ENCODE data around the gene EDDM3A. TPM values are rescaled to one million over a fixed set of nuclear protein-coding genes. Genes with fewer than 3 reads are reported as not detected.
"Not testable (repeated sequence)": the region's sequence is repeated elsewhere in the genome, so short reads cannot be mapped to it uniquely, and the experiment has no call there.

Gene EDDM3A
- polyA plus RNA-seq, 1 donor (not counting 4 experiments of a cell fraction or from before 2014, with no cell fraction given) = not detected

DNA sequence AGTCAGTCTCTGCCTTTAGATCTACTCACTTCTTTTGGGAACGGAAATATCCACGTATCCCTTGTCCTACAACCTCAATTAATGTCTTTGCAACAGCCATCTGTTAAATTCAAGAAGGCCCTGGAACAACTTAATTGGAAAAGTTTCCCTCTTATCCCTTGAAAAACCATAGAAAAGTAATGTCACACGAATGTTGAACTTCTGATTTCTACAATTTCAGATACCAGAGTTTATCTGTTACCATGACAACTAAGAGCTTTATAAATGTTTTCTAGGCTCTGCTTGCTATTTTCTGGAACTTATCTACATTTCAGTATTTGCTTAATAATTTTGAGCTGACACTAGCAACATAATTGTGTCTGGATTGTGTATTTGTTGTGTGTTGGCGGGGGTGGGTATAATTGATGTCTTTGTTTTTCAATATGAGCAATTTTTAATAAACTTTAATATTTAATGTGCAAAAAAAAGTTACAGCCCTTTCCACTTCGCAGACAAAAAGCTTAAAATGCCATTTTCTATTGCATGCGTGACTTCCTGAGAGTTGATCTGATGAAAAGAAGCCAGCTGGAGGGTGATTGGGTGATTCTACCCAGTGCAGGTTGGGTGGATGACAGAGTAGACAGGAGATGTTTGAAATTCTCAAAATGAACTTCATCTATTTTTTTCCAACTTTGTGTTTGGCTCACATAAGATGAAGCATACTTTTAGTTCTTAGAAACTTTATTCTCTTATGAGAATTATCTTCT is 11.8 kb upstream of the EDDM3A start:
- no peak overlapping the region for H3K4me2 ChIP-seq (ENCODE audit: control insufficient read depth, extremely low read depth, insufficient read depth, low read depth, low read length)
- H3K27me3 ChIP-seq (ENCODE audit: control insufficient read depth, extremely low read depth, insufficient read depth, low read length) = no peaks in the 10 kb centered on the region
- no peaks in the 10 kb centered on the region for H3K4me1 ChIP-seq (ENCODE audit: control insufficient read depth, extremely low read depth, insufficient read depth, low read length)
- no peaks in the 10 kb centered on the region for H3K9me3 ChIP-seq (ENCODE audit: control insufficient read depth, low read depth, low read length)
- H3K4me3 ChIP-seq (ENCODE audit: control insufficient read depth in 2 of 3, extremely low read depth in 1 of 3, insufficient read depth in 2 of 3, low read depth in 1 of 3, low read length in 3 of 3) = no peak overlapping the region
- no peak overlapping the region for H2AFZ ChIP-seq (ENCODE audit: control insufficient read depth, low read length)
- H3K9me1 ChIP-seq (ENCODE audit: control insufficient read depth, extremely low read depth, insufficient read depth, low read length) = no peaks in the 10 kb centered on the region
- TF ChIP-seq, protein P1, sequence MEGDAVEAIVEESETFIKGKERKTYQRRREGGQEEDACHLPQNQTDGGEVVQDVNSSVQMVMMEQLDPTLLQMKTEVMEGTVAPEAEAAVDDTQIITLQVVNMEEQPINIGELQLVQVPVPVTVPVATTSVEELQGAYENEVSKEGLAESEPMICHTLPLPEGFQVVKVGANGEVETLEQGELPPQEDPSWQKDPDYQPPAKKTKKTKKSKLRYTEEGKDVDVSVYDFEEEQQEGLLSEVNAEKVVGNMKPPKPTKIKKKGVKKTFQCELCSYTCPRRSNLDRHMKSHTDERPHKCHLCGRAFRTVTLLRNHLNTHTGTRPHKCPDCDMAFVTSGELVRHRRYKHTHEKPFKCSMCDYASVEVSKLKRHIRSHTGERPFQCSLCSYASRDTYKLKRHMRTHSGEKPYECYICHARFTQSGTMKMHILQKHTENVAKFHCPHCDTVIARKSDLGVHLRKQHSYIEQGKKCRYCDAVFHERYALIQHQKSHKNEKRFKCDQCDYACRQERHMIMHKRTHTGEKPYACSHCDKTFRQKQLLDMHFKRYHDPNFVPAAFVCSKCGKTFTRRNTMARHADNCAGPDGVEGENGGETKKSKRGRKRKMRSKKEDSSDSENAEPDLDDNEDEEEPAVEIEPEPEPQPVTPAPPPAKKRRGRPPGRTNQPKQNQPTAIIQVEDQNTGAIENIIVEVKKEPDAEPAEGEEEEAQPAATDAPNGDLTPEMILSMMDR (optimal IDR thresholded peaks at IDR 0.05 in 1 of 3, IDR thresholded peaks at IDR 0.05 in 1 of 3, conservative IDR thresholded peaks at IDR 0.05 in 1 of 3; ENCODE audit: extremely low read depth in 1 of 3, insufficient read depth in 2 of 3, low read length in 3 of 3) = no peak
- no peak for TF ChIP-seq EZH2 (IDR thresholded peaks at IDR 0.05; ENCODE audit: low read length)
- DNase-seq (ENCODE audit: low read depth, low spot score) = no peak
- H4K20me1 ChIP-seq (ENCODE audit: control insufficient read depth, extremely low read depth, insufficient read depth, low read length) = no peaks in the 10 kb centered on the region
- H3K36me3 ChIP-seq (ENCODE audit: control insufficient read depth in 2 of 2, extremely low read depth in 1 of 2, insufficient read depth in 2 of 2, low read length in 2 of 2) = no peaks in the 10 kb centered on the region
- no peak for FAIRE-seq
- no peak overlapping the region for H3K9ac ChIP-seq (ENCODE audit: control insufficient read depth, extremely low read depth, insufficient read depth, low read length)
- dilution Hi-C loops (cut with MboI; ENCODE audit: extremely low pct_ligation_motif_present, low sequenced_read_pairs) = no loop called here
- no peaks in the 10 kb centered on the region for H3K79me2 ChIP-seq (ENCODE audit: control insufficient read depth, insufficient read depth, low read length)
- no peak overlapping the region for H3K27ac ChIP-seq (ENCODE audit: control insufficient read depth, insufficient read depth, low read length)

- Histone ChIP-seq H3K4me2 (ENCODE audit: control insufficient read depth, extremely low read depth, insufficient read depth, low read depth, low read length) (no peak overlapping the region), H3K9me1 (ENCODE audit: control insufficient read depth, extremely low read depth, insufficient read depth, low read length) (no peaks in the 10 kb centered on the region), H2AFZ (ENCODE audit: control insufficient read depth, low read length) (no peak overlapping the region), H3K27me3 (ENCODE audit: control insufficient read depth, extremely low read depth, insufficient read depth, low read length) (no peaks in the 10 kb centered on the region), H3K4me3 (ENCODE audit: control insufficient read depth in 2 of 3, extremely low read depth in 1 of 3, insufficient read depth in 2 of 3, low read depth in 1 of 3, low read length in 3 of 3) (no peak overlapping the region), H3K79me2 (ENCODE audit: control insufficient read depth, insufficient read depth, low read length) (no peaks in the 10 kb centered on the region), H3K4me1 (ENCODE audit: control insufficient read depth, extremely low read depth, insufficient read depth, low read length) (no peaks in the 10 kb centered on the region), H3K9me3 (ENCODE audit: control insufficient read depth, low read depth, low read length) (no peaks in the 10 kb centered on the region), H3K9ac (ENCODE audit: control insufficient read depth, extremely low read depth, insufficient read depth, low read length) (no peak overlapping the region), H4K20me1 (ENCODE audit: control insufficient read depth, extremely low read depth, insufficient read depth, low read length) (no peaks in the 10 kb centered on the region), H3K36me3 (ENCODE audit: control insufficient read depth in 2 of 2, extremely low read depth in 1 of 2, insufficient read depth in 2 of 2, low read length in 2 of 2) (no peaks in the 10 kb centered on the region), H3K27ac (ENCODE audit: control insufficient read depth, insufficient read depth, low read length) (no peak overlapping the region)
- dilution Hi-C loops (cut with MboI; ENCODE audit: extremely low pct_ligation_motif_present, low sequenced_read_pairs) = no loop called here
- TF ChIP-seq EZH2 (IDR thresholded peaks at IDR 0.05; ENCODE audit: low read length) = no peak
- TF ChIP-seq, protein P1 (optimal IDR thresholded peaks at IDR 0.05 in 1 of 3, IDR thresholded peaks at IDR 0.05 in 1 of 3, conservative IDR thresholded peaks at IDR 0.05 in 1 of 3; ENCODE audit: extremely low read depth in 1 of 3, insufficient read depth in 2 of 3, low read length in 3 of 3) = no peak
- DNase-seq (ENCODE audit: low read depth, low spot score) = no peak
- no peak for FAIRE-seq
Measured at GRCh38 chr14:20734430-20734806, 11.3 kb upstream of the EDDM3A start.

DNA sequence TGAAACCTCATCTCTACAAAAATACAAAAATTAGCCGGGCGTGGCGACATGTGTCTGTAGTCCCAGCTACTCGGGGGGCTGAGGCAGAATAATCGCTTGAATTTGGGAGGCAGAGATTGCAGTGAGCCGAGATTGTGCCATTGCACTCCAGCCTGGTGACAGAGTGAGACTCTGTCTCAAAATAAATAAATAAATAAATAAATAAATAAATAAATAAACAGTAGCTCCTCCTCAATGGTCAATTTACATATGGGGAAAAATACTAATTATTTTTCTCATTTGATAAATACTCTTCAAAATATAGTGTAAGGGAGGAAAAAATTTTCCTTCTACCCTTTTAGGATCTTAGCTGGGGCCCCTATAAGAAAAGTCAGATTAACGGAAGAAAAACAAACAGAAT is 7.4 kb upstream of the EDDM3A start:
- H3K36me3 ChIP-seq (ENCODE audit: control insufficient read depth in 2 of 2, extremely low read depth in 1 of 2, insufficient read depth in 2 of 2, low read length in 2 of 2); H2AFZ ChIP-seq (ENCODE audit: control insufficient read depth, low read length); FAIRE-seq; H3K4me1 ChIP-seq (ENCODE audit: control insufficient read depth, extremely low read depth, insufficient read depth, low read length); H3K9me3 ChIP-seq (ENCODE audit: control insufficient read depth, low read depth, low read length); H3K4me3 ChIP-seq (ENCODE audit: control insufficient read depth in 2 of 3, extremely low read depth in 1 of 3, insufficient read depth in 2 of 3, low read depth in 1 of 3, low read length in 3 of 3); dilution Hi-C loops (cut with MboI; ENCODE audit: extremely low pct_ligation_motif_present, low sequenced_read_pairs); H3K4me2 ChIP-seq (ENCODE audit: control insufficient read depth, extremely low read depth, insufficient read depth, low read depth, low read length); H3K79me2 ChIP-seq (ENCODE audit: control insufficient read depth, insufficient read depth, low read length); H3K27me3 ChIP-seq (ENCODE audit: control insufficient read depth, extremely low read depth, insufficient read depth, low read length); H3K9me1 ChIP-seq (ENCODE audit: control insufficient read depth, extremely low read depth, insufficient read depth, low read length); H3K27ac ChIP-seq (ENCODE audit: control insufficient read depth, insufficient read depth, low read length); DNase-seq (ENCODE audit: low read depth, low spot score); H3K9ac ChIP-seq (ENCODE audit: control insufficient read depth, extremely low read depth, insufficient read depth, low read length); H4K20me1 ChIP-seq (ENCODE audit: control insufficient read depth, extremely low read depth, insufficient read depth, low read length): not testable (repeated sequence)

All from keratinocyte (primary cell).